ENCODE data around the gene DDX20.

Gene DDX20

GRCh38 chr1:111747282-111747734 is 8.4 kb upstream of the DDX20 start:
- peak; percentile 75 for DNase-seq (ENCODE audit: low spot score)

DNA sequence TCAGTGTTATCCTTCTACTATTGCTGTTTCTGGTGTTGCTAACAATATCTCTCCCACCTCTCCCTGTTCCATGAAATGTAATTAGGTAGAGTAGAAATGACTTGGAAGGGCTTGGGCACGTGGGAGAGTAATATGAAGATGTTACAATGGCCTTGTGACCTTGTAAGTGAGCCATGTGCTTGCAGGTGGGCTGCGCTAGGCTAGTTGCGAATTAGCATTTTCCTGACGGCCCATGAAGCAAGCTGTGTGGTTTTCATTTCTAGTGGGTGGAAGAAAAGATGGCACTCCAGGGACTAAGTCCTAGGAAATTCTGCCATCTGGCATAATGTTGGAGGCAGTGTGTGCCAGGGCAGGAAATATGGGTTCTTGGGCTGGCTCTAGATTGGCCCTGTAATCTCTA is 7.8 kb upstream of the DDX20 start:
- DNase-seq (ENCODE audit: low spot score): peak; percentile 76

GRCh38 chr1:111749628-111750027 is 6.1 kb upstream of the DDX20 start:
- peak; percentile 23 for DNase-seq (ENCODE audit: low spot score)

GRCh38 chr1:111750856-111751255 is 4.8 kb upstream of the DDX20 start:
- peak; percentile 3 for DNase-seq (ENCODE audit: low spot score)

DNA sequence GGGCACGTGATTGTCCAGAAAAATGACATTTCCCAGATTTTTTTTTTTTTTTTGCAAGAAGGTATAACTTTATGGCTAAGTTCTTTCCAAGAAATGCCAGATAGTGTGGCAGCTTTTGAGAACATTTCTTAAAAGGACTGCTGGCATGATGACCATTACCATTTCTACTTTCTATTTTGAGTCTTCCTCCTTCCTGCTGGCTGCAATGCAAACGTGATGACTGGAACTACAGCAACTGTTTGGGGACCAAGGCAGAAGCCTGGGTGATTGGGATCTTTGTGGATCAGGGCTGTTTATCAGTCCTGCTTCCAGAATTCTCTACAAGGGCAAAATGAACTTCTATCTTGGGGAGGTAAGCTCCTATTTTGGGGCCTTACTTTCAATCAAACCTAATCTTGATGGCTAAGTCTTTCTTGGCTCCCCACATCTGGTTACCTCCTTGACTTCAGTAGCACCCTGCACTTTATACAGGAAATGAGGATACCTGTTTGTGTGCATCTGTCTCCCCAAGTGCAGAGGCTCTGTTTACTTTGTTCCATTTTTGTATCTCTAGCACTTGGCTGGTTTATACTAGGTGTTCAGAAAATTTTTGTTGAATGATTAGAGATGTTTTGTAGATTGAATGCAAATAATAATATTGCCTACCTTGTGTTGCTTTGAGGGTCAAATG is 3.7 kb upstream of the DDX20 start:
- no peak for DNase-seq (ENCODE audit: low spot score)

DNA sequence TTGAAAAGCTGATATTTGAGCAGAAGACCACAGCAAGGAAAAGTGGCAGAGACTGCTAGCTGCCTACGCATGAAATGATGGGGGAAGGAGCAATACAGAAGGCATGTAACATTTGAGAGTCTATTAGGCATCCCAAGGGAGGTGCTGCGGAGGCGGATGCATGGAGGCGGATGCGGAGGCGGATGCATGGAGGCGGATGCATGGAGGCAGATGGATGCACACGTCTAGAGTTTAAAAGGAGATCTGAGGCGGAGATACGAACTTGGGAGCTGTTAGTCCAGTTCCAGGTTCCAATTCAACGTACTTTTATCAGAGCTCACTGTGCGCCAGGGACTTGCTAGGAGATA is 744 bp upstream of the DDX20 start:
- DNase-seq (ENCODE audit: low spot score): peak; percentile 81

GRCh38 chr1:111756124-111756513 is 418 bp downstream of the DDX20 start:
- no peak for DNase-seq (ENCODE audit: low spot score)

DNA sequence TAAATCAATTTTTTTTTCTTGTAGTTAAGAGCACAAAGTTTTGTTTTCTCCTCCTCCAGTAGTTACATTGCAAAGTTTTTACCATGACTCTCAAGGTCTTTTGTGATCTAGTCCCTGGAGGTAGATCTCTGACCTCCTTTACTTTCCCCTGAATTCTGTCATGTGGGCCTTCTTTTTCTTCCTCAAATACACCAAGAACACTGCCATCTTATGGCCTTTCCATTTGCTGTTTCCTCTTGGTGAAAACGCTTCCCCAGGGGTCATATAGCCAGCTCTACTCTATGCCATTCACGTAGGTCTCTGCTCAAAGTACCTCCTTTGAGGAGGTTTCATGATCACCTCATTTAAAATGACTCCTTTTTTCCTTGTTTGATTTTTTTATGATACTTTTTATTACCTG is 2.7 kb downstream of the DDX20 start:
- no peak for DNase-seq (ENCODE audit: low spot score)

GRCh38 chr1:111761717-111762116 is 6.0 kb downstream of the DDX20 start:
- no peak for DNase-seq (ENCODE audit: low spot score)

DNA sequence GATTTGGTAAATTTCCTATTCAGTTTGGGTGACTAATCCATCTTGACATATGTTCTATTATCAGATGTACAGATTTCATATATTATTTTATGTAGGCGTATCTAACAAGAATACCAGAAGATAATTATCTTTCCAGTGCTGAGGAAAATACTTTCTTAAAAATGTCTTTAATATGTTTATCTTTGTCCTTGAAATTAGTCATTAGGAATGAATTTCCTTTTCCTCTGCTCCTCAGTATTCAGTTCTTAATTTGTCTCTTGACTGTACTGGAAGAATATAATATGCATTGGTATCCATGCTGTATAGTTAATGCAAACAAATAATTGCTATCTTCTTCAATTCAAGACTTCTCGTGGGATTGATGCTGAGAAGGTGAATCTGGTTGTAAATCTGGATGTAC is 6.6 kb downstream of the DDX20 start:
- no peak for DNase-seq (ENCODE audit: low spot score)

DNA sequence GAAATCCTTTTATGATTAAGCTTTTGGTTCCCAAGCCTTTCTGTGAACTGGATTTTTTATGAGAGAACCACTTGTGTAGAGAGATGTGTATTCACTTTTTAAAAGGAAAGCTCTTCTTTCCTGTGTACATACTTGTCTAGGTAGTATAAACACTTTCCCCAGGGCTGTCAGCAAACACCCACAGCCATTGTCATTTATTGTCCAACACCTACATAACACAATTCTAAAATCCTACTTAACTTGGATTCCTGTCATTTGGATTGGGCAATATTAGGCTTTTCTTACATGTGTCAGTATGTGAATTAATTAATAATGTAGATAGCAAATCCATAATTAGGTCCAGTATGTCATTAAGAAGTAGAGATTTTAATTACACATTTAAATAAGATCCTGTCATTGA is 12.3 kb downstream of the DDX20 start:
- no peak for DNase-seq (ENCODE audit: low spot score)

DNA sequence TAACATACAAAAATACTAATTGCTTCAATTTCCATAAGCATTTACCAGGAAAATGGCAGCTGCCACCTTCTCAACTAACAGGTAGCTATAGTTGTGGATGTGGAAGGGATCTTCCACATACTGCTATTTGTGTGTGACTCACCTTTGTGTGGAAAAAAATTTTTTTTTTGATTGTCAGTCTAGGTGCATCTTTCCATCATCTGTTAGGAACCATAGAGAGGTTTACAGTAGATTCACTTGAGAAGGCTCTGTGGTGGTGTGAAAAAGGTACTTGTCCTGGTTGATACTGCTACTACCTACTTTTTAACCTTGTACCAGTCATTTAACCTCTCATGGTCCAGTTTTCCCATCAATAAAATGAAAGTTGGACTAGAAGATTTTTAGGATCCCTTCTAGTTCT is 12.9 kb downstream of the DDX20 start:
- no peak for DNase-seq (ENCODE audit: low spot score)

DNA sequence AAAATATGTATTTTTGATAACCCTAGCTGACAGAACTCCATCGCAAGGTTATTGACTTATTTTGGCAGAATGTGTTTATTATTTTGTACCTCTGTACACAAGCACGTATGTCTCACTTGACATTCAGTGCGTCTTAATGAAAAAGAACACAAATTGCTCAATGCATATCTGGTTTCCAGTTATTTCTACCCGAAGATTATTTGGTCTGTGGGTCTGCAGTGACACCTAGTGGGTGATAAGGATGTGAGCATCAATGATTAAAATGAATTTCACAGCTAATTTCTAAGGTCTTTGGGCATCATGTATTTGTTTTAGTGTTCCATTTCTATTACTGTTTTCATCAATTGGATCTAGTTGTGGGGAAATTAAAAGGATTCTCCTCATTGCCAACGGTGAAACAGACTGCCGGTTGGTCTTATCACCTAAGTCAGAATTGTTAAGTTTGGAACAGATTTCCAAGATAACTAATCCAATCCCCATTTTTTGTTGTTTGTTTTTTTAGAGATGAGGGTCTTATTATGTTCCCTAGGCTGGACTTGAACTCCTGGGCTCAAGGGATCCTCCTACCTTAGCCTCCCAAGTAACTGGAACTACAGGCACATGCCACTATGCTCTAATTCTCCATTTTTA is 13.9 kb downstream of the DDX20 start:
- DNase-seq (ENCODE audit: low spot score): peak; percentile 65

- no peak for DNase-seq (ENCODE audit: low spot score)
Observed at GRCh38 chr1:111770916-111771315, 15.2 kb downstream of the DDX20 start.

DNA sequence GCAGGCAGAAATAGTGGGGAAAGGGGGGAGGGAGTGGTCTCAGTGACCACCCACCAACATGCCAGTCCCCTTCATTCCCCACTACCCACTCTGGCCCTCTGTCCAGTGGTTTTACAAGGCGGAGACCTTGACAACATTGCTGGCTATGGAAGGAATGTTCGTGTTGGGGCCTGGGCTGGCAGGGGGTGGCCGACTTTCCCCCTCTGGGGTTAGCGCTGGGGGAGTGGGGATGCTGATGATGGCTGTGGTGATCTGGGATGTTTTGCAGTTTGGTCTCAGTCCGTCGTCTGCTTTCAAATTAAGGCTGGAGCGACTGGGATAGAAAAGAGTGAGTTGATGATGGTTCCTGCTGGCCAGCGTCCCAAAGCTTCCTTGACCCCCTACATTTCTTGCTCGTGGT is 20.3 kb downstream of the DDX20 start:
- DNase-seq (ENCODE audit: low spot score): no peak

DNA sequence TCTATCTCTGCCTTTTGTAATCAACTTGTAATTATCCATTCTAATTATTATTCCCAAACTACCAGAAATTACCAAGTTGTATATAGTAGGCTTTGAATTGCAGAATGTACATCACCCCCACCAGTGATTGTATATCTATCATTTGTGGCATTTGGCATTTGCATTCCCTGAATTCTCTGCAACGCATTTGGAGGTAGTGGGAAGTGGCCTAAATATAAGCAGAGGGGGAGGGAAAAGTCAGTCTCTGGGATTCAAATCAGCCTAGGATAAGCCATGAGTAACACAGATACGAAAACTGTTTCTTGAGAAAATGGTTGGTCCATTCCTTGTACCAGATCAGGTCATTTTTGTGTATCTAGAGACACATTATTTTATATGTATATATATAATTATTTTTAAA is 20.7 kb downstream of the DDX20 start:
- DNase-seq (ENCODE audit: low spot score): no peak

DNA sequence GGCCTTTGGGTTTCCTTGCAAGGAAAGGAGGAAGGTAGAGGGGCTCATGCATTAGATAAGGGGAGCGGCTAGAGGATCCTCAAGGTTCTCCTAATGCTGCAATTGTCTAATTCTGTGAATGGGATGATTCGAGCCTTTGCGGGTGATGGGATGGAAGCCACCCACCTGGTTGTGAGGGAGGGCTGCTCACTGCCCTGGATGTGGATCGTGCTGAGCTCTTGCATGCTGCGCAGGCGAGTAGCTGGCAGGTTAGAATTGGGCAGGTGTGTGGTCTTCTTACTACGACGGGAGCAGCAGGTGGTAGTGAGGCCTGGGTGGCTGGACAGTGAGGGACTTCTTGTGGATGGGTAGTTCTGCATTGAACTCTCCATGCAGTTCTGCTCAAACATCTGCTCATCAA is 21.2 kb downstream of the DDX20 start:
- no peak for DNase-seq (ENCODE audit: low spot score)

DNA sequence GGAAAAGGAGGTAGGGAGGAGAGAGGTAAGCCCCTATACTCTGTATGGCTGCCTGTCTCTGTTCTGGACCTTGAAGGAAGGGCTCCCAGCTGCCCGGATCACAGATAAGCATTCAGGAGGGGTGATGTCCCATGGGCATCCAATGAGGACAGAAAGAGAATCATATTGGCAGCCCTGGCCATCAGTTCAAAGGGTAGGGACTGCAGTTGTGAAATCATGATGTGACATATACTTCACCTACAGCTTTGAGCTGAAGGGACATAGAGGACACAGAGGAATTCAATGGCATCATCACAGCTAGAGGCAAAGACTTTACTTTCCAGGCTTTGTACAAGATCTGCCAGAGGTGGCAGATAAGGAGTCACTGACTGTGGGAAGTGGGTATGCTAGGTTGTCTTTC is 21.6 kb downstream of the DDX20 start:
- no peak for DNase-seq (ENCODE audit: low spot score)

DNA sequence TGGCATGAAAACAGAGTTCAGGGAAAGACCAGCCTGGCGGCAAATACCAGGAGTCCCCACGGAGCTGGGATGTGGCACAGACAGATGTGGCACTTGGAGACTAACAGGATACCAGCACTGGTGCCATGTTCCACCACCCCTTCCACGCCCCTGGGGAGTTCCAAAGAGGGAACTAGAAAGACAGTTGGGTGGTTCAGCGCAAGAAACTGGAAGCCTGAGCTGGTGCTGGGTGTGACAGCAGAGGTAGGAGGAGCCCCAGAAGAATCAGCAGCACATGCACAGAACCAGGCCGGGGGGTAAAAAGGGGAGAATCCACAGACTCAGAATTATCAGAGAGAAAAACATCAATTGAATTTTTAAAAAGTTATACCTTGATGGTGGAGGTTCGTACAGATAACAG is 22.4 kb downstream of the DDX20 start:
- DNase-seq (ENCODE audit: low spot score): no peak

- no peak for DNase-seq (ENCODE audit: low spot score)
Observed at GRCh38 chr1:111778541-111779051, 22.9 kb downstream of the DDX20 start.

GRCh38 chr1:111779546-111779945 is 23.8 kb downstream of the DDX20 start:
- no peak for DNase-seq (ENCODE audit: low spot score)

- no peak for DNase-seq (ENCODE audit: low spot score)
Observed at GRCh38 chr1:111784273-111784901, 28.7 kb downstream of the DDX20 start.

GRCh38 chr1:111786669-111787207 is 31.0 kb downstream of the DDX20 start:
- no peak for DNase-seq (ENCODE audit: low spot score)

Measured in SK-N-DZ (cell line).